Neuronal stem cell (in vitro differentiated cells): Measurements from ENCODE around the gene MROH2A.

ENCODE experiments used
- DNase-seq: peaks from one replicate; pipeline ENCODE4 v3.0.0-alpha.2; 2013; ENCODE audit warnings: low spot score
- H2AFZ ChIP-seq: one replicate; pipeline ENCODE4 v1.6.1; 2013; ENCODE audit warnings: mild to moderate bottlenecking, low read length, inconsistent platforms
- H2AK5ac ChIP-seq: 2 replicates; pipeline ENCODE4 v1.6.1; 2013; ENCODE audit warnings: low read depth, mild to moderate bottlenecking, inconsistent platforms, low read length, moderate library complexity, mixed read lengths
- H2BK120ac ChIP-seq: 2 replicates; pipeline ENCODE4 v1.6.1; 2013; ENCODE audit warnings: low read depth, mild to moderate bottlenecking, inconsistent platforms, low read length, moderate library complexity, mixed read lengths
- H2BK12ac ChIP-seq: one replicate; pipeline ENCODE4 v1.6.1; 2013; ENCODE audit warnings: low read length, inconsistent platforms
- H2BK15ac ChIP-seq: 2 replicates; pipeline ENCODE4 v1.6.1; 2013; ENCODE audit warnings: mild to moderate bottlenecking, low read length, inconsistent platforms, mixed read lengths
- H2BK5ac ChIP-seq: one replicate; pipeline ENCODE4 v1.6.1; 2013; ENCODE audit warnings: inconsistent platforms, mild to moderate bottlenecking, low read length, moderate library complexity
- H3K14ac ChIP-seq: one replicate; pipeline ENCODE4 v1.6.1; 2013; ENCODE audit warnings: low read length, inconsistent platforms
- H3K18ac ChIP-seq: 2 replicates; pipeline ENCODE4 v1.6.1; 2013; ENCODE audit warnings: low read length, inconsistent platforms
- H3K23ac ChIP-seq: 2 replicates; pipeline ENCODE4 v1.6.1; 2013; ENCODE audit warnings: low read depth, mild to moderate bottlenecking, mixed read lengths, low read length, inconsistent platforms; ENCODE audit not compliant: poor library complexity
- H3K27ac ChIP-seq: replicated peaks from 3 replicates; pipeline ENCODE4 v1.5.1; 2013; ENCODE audit warnings: low read length, inconsistent platforms
- H3K27me3 ChIP-seq, 3 experiments: 2 replicates each; pipeline ENCODE4 v1.6.1; 2013; ENCODE audit warnings: low read length in 3 of 3, mild to moderate bottlenecking in 2 of 3, inconsistent platforms in 1 of 3, low read depth in 1 of 3, mixed read lengths in 1 of 3, moderate library complexity in 1 of 3; ENCODE audit not compliant: control insufficient read depth in 3 of 3, insufficient read depth in 3 of 3
- H3K36me3 ChIP-seq, 2 donors: replicated peaks in 1 of 2; 2 replicates each; pipeline ENCODE4 v1.6.1; 2013; ENCODE audit warnings: low read length in 2 of 2; ENCODE audit not compliant: control insufficient read depth in 2 of 2, insufficient read depth in 2 of 2
- H3K4ac ChIP-seq: 2 replicates; pipeline ENCODE4 v1.6.1; 2013; ENCODE audit warnings: inconsistent platforms, mild to moderate bottlenecking, low read length, moderate library complexity
- H3K4me1 ChIP-seq, 2 donors: 1 replicate in 1 of 2; 2 replicates in 1 of 2; pipeline ENCODE4 v1.6.1; 2013; ENCODE audit warnings: low read length in 2 of 2, low read depth in 1 of 2; ENCODE audit not compliant: control insufficient read depth in 2 of 2, insufficient read depth in 1 of 2
- H3K4me2 ChIP-seq: one replicate; pipeline ENCODE4 v1.6.1; 2013; ENCODE audit warnings: mild to moderate bottlenecking, low read length, inconsistent platforms; ENCODE audit not compliant: insufficient read depth, poor library complexity, severe bottlenecking
- H3K4me3 ChIP-seq, 2 donors: 2 replicates each; pipeline ENCODE4 v1.5.1; 2013; ENCODE audit warnings: low read length in 2 of 2, mild to moderate bottlenecking in 2 of 2, inconsistent platforms in 1 of 2, moderate library complexity in 1 of 2
- H3K79me1 ChIP-seq: one replicate; pipeline ENCODE4 v1.6.1; 2013; ENCODE audit warnings: low read depth, mild to moderate bottlenecking, inconsistent platforms, low read length, moderate library complexity
- H3K9ac ChIP-seq: one replicate; pipeline ENCODE4 v1.6.1; 2013; ENCODE audit warnings: mild to moderate bottlenecking, low read depth, low read length, inconsistent platforms; ENCODE audit not compliant: poor library complexity
- H3K9me3 ChIP-seq, 2 donors: replicated peaks in 1 of 2; 2 replicates each; pipeline versions ENCODE3 to v1.6.1; 2013; ENCODE audit warnings: low read length in 2 of 2, mild to moderate bottlenecking in 2 of 2, inconsistent platforms in 1 of 2, low read depth in 1 of 2, mixed read lengths in 1 of 2, moderate library complexity in 1 of 2; ENCODE audit not compliant: control insufficient read depth in 2 of 2, insufficient read depth in 1 of 2
- H4K8ac ChIP-seq: one replicate; pipeline ENCODE4 v1.6.1; 2013; ENCODE audit warnings: low read depth, mild to moderate bottlenecking, inconsistent platforms, low read length, moderate library complexity
- H4K91ac ChIP-seq: one replicate; pipeline ENCODE4 v1.6.1; 2013; ENCODE audit warnings: low read length, low read depth, mild to moderate bottlenecking, inconsistent platforms; ENCODE audit not compliant: poor library complexity
- WGBS, 2 donors: extraction: QIAGEN DNeasy Blood & Tissue Kit; methylation state at CpG; one replicate each; pipeline ENCODE4 v1.1.7; 2013; ENCODE audit warnings: missing lambda C conversion rate in 2 of 2, mixed read lengths in 1 of 2; ENCODE audit not compliant: insufficient read length in 2 of 2, insufficient replicate concordance in 1 of 2; ENCODE audit errors: extremely low coverage in 2 of 2; 5-methylcytosine and 5-hydroxymethylcytosine counted together

MROH2A gene

GRCh38 chr2:233818639-233819621 is 40.8 kb downstream of the MROH2A start:
- Histone ChIP-seq H3K4me1 (peaks cover 0 to 2% of the 10 kb centered on the region in 2 donors), H2BK5ac (no peak overlapping the region), H3K14ac (peak overlapping the region; percentile 42), H3K9me3 (no peaks in the 10 kb centered on the region), H4K8ac (no peak overlapping the region), H2AFZ (no peak overlapping the region), H3K23ac (no peak overlapping the region), H3K18ac (no peak overlapping the region), H3K9ac (no peak overlapping the region), H2BK15ac (peak overlapping the region; percentile 35), H2AK5ac (peak overlapping the region; percentile 49), H3K4me2 (no peak overlapping the region), H3K79me1 (no peaks in the 10 kb centered on the region), H4K91ac (no peak overlapping the region), H3K4ac (no peak overlapping the region), H3K27me3 (peaks cover 0 to 3% (median 0%) of the 10 kb centered on the region in 3 experiments), H3K4me3 (no peak overlapping the region), H2BK12ac (no peak overlapping the region), H2BK120ac (no peak overlapping the region), H3K27ac (no peak overlapping the region), H3K36me3 (no peaks in the 10 kb centered on the region)
- no peak for DNase-seq
- no CpG with 5 or more reads among the region's 17 CpGs for WGBS, 2 donors

DNA sequence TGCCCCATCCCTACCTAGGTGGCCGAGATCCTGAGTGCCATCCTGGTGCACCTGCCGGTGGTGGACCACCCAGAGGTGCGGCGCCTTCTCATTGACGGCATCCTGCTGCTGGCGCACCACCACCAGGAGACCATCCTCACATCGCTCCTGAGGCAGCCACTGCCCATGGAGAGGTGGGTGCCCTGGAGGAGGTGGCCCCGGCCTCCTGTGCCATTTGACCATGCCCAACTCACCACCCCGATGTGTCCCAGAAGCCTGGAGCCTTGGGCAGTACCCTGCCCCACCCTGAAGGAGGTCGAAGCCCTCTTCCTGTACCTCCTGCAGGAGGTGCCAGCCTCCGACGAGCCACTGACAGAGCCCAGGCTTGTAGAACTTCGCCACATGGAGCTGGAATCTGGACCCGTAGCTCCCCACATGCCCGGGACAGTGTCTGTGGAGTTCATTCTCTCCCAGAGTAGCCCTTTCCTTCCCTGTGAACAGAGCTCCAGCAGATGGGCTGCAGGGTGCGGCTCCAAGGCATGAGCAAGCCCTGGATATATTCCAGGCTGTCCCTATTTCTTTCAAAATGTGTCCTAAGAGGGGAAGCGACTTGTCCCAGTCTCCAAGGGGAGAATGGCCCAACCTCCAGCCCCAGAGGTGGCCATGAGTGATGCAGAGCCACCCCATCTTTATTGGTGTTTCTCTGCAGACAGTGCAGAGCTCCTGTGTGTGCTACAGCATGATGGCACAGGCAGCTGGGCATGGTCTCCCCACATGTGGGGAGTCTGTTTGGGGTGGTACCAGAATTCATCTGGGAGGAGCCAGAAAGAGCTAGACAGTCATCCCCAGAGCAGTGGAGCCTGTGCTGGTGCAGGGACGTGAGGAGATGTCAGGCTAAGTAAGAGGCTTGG is 42.0 kb downstream of the MROH2A start:
- no peaks in the 10 kb centered on the region for H3K79me1 ChIP-seq
- no peak overlapping the region for H4K91ac ChIP-seq
- H3K4ac ChIP-seq: no peak overlapping the region
- H3K36me3 ChIP-seq: no peaks in the 10 kb centered on the region
- H3K27ac ChIP-seq: no peak overlapping the region
- no peak overlapping the region for H2AK5ac ChIP-seq
- H3K18ac ChIP-seq: peak overlapping the region; percentile 59
- H2AFZ ChIP-seq: no peak overlapping the region
- WGBS, 2 donors: no CpG with 5 or more reads among the region's 18 CpGs
- no peak overlapping the region for H3K4me3 ChIP-seq
- H3K27me3 ChIP-seq: peaks cover 0 to 3% (median 0%) of the 10 kb centered on the region in 3 experiments
- H2BK12ac ChIP-seq: no peak overlapping the region
- H2BK5ac ChIP-seq: peak overlapping the region; percentile 30
- H4K8ac ChIP-seq: no peak overlapping the region
- H3K23ac ChIP-seq: no peak overlapping the region
- no peak overlapping the region for H2BK120ac ChIP-seq
- H3K14ac ChIP-seq: no peak overlapping the region
- H2BK15ac ChIP-seq: no peak overlapping the region
- H3K4me1 ChIP-seq: peaks cover 0 to 2% of the 10 kb centered on the region in 2 donors
- H3K4me2 ChIP-seq: no peak overlapping the region
- no peak for DNase-seq
- no peak overlapping the region for H3K9ac ChIP-seq
- no peaks in the 10 kb centered on the region for H3K9me3 ChIP-seq

DNA sequence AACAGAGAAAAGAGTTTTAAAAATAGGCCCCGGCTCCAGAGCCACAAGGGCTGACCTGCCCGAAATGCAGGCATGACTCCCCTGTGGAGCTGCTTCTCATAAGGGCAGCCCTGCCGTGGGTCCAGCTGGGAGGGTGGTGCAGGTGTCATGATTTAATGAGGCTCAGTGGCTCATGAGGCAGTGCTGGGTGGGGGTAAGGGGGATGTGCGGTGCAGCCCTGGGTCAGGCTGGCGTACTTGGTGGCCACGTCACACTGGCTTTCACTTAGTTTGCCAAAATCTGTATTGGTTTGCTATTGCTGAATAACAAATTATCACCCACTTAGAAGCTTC is 42.6 kb downstream of the MROH2A start:
- Histone ChIP-seq H3K9ac (no peak overlapping the region), H3K27ac (no peak overlapping the region), H2BK120ac (no peak overlapping the region), H3K36me3 (no peaks in the 10 kb centered on the region), H2BK12ac (no peak overlapping the region), H3K23ac (no peak overlapping the region), H2AFZ (no peak overlapping the region), H3K18ac (peak overlapping the region; percentile 27), H3K4me3 (no peak overlapping the region), H2BK15ac (no peak overlapping the region), H3K4ac (no peak overlapping the region), H4K8ac (no peak overlapping the region), H3K79me1 (no peaks in the 10 kb centered on the region), H3K14ac (no peak overlapping the region), H2BK5ac (no peak overlapping the region), H3K9me3 (no peaks in the 10 kb centered on the region), H3K4me2 (no peak overlapping the region), H4K91ac (no peak overlapping the region), H2AK5ac (no peak overlapping the region), H3K4me1 (peaks cover 0 to 2% of the 10 kb centered on the region in 2 donors), H3K27me3 (peaks cover 0 to 3% (median 0%) of the 10 kb centered on the region in 3 experiments)
- no peak for DNase-seq
- WGBS, 2 donors: no CpG with 5 or more reads among the region's 6 CpGs

GRCh38 chr2:233821196-233821595 is 43.1 kb downstream of the MROH2A start:
- Histone ChIP-seq H4K8ac (no peak overlapping the region), H3K4me1 (peaks cover 0 to 2% of the 10 kb centered on the region in 2 donors), H3K9me3 (no peaks in the 10 kb centered on the region), H2BK12ac (no peak overlapping the region), H3K36me3 (no peaks in the 10 kb centered on the region), H3K4me3 (no peak overlapping the region), H2BK120ac (no peak overlapping the region), H3K4ac (no peak overlapping the region), H3K23ac (no peak overlapping the region), H2AFZ (no peak overlapping the region), H2BK5ac (no peak overlapping the region), H2AK5ac (no peak overlapping the region), H3K4me2 (no peak overlapping the region), H2BK15ac (no peak overlapping the region), H4K91ac (no peak overlapping the region), H3K18ac (no peak overlapping the region), H3K14ac (no peak overlapping the region), H3K27ac (no peak overlapping the region), H3K9ac (no peak overlapping the region), H3K27me3 (peaks cover 0 to 3% (median 0%) of the 10 kb centered on the region in 3 experiments), H3K79me1 (no peaks in the 10 kb centered on the region)
- WGBS, 2 donors: no CpG with 5 or more reads among the region's 3 CpGs
- no peak for DNase-seq
